DMS53 (cell line): ENCODE measurements around the gene SYT13.
A peak's percentile ranks its signal among the peaks of the same experiment; 100 is the strongest.

ENCODE experiments used
- DNase-seq: peaks from one replicate; lab custom pipeline; 2025; lab: John Stamatoyannopoulos, UW

SYT13 gene

DNA sequence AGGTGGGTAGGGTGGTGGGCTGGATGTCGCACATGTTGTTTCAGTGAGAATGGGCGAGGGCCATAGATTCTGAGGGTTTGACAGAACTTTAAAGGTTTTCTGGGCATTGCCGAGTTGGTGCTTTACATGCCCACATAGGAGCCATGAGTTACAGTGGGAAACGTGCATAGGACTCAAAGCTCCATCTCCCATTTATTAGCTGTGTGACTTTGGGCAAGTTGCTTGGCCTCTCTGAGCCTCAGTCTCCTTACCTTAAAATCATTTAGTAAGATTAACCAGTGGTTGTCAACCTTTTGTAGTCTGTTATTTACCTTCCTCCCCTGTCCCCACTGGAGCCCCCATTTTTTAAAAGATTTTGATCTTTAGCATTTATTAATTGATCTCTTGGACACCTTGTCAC, 67.4 kb downstream of the SYT13 start:
- DNase-seq = no peak

DNA sequence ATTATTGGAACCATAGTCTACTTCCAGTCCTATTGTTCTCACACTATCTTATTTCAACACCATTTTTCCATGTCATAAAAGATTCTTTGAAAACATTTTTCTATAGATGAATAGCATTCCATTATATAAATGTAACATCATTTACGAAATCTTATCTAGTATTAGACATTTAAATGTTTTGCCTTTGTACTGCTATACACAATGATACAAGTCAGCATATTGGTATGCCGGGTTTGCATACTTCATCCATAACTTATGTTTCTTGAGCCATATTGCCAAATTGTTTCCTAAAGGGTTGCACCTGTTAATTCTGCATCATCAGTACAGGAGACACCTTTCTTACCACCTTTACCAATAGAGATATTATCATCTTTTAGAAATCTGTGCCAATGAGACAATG, 68.2 kb downstream of the SYT13 start:
- no peak for DNase-seq

DNA sequence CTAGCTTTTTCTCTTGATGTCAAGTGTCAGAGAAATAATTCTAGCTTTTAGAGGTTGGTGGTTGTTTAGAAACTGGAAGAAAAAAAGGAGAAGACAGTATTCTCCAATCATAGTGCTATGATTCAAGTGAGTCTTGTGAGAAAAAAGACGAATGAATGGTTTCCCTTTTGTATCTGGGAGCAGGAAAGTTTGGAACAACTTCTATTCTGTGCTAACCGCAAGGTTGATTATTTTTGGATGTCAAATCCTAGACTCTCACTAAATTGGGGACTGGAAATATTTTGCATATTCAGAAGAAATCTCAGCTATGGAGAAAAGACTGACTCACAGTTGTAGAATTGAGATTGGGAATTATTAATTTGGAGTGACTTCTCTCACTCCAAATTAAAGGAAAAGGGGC, 69.2 kb downstream of the SYT13 start:
- DNase-seq = no peak

DNA sequence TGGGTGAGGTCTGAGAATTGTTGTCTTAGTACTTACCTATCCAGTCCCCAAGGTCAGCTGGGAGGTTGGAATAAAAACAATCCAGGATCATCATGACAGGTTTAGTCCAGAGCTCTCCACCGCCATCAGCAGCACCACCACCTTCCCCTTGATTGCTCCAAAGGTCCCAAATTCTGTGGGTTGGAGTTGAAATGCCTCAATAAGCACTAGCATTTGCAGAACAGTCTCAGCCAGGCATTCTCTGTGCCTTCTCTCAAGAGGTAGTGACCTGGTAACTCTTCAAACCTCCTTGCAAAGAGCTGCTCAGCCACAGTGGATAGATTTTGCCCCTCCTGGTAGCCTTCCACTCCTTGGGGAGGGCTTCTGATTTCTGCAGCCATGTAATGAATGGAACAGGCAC, 70.1 kb downstream of the SYT13 start:
- no peak for DNase-seq

DNA sequence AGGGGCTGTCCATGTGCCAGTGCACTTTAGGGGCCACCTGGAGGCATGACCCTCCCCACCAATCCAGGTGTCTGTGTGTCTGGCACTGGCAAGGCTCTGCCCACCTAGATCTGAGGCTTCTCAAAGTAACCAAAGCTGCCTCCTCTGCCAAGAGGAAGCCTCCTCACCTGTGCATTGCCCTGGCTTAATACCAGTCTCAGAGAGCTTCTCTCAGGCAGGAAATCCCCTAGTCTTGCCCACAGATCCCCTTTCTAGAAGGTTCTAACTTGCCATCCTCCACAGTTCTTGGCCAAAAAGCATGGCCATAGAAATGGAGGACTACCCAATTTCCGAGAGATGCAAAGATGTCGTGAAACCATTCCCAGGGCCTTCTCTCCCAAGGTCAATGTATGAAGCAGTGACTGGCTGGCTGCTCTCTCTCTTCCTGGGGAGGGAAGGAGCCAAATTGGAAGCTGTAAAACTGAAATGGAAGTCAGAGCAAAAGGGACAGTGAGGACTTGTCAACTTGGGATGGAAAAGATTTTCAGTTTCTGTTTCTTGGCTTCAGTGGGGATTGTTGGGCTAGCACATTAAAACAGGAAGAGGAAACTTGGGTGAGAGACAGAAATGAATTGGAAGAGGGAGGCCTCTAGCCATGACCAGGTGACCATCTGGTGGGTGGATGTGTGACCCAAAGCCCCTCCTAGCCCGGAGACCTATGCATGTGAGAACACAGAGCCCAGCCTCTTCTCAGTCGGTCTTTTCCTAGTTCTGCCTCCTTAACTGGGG, 70.9 kb downstream of the SYT13 start:
- DNase-seq = no peak

DNA sequence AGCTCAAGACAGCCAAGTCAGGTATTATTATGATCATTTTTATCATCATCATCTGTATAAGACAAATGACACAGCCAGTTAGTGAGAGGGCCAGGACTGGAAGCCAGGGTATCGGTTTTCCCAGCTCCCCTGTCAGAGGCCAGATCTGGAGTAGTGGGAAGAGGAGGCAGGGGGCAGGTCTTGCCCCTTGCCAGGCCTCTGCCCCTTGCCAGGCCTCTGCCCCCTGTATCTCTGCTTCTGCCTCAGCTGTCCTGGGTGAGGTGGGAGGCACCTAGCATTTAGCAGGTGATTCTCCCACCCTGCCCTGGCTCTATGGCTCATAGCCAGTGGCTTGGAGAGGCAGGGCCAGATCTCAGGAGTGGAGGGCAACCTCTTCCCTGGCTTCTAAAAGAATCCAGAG, 72.4 kb downstream of the SYT13 start:
- DNase-seq = no peak

DNA sequence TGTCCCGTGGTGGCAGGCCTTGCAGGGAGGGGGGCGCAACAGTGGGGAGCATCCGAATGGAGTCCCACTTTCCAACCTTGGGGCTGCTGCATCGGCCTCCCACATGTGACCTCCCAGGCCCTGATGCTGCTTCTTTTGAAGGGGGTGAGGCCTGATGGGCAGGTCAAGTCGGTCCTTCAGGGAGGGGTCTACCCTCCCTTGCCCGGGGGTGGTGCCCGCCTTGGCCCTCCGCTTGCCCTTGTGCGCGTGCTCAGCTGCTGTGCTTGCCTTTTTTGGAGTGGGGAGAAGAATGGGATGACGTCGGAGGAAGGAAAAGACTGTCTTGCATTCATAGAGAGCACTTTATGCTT, 72.8 kb downstream of the SYT13 start:
- DNase-seq = no peak

DNA sequence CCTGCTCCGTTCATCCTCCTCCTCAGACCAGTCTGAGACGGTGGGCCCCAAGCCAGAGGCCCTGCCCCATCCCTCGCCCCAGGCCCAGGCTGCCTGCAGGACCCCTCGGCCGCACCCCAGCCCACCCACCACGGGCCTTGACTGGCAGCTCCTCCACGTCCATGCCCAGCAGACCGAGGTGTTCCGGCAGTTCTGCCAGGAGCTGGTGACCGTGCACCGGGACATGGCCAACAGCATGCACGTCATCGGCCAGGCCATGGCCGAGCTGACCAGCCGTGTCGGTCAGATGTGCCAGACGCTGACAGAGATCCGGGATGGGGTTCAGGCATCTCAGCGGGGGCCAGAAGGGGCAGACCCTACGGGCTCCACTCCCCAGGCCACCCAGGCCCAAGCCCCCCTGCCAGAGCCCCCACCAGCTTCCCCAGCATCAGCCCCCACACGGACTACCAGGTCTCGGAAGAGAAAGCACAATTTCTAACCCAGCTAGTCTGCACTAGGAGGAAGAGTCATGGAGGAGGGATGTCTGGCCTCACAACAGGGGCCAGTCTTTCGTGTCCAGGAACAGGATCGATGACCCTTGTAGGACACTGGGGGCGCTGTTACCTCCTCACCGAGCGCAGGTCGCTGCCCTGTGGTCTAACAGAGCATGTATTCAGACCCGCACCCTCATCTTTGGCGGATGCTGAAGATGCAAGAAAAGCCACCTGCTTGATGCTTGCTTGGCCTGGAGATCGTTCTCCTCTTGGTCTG, 73.4 kb downstream of the SYT13 start:
- peak; percentile 7 for DNase-seq

DNA sequence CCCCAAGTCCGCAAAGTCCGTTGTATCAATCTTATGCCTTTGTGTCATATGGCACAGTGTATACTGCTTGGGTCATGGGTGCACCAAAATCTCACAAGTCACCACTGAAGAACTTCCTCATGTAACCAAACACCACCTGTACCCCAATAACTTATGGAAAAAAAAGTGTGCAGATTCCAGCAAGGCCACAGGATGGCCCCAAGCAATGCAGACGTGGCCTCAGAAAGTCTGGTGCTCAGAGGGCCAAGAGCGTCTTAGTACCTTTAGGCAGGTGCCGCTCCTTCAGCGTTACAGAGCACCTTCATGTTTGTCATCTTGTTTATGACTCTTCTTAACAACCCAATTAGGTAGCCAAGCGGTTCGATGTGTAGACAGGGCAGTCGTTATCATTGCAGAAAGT, 74.4 kb downstream of the SYT13 start:
- peak; percentile 16 for DNase-seq

DNA sequence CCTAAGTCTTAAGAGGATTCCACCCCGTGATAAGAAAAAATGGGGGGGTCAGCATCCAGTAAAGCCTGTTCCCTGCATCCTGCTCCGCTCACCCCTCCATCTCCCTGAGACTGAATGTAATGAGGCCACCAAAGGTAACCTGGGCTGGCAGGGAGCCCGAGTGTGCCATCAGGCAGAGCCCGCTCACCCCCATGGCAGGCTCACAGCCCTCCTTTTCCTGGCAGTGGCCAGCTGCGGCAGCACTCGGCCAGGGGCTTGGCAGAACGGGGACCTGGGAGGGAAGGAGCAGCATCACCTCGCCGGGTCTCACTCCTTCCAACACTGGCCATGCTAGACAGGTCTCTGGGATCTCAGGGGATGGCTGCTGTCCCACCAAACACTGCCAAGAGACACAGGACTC, 75.3 kb downstream of the SYT13 start:
- no peak for DNase-seq

DNA sequence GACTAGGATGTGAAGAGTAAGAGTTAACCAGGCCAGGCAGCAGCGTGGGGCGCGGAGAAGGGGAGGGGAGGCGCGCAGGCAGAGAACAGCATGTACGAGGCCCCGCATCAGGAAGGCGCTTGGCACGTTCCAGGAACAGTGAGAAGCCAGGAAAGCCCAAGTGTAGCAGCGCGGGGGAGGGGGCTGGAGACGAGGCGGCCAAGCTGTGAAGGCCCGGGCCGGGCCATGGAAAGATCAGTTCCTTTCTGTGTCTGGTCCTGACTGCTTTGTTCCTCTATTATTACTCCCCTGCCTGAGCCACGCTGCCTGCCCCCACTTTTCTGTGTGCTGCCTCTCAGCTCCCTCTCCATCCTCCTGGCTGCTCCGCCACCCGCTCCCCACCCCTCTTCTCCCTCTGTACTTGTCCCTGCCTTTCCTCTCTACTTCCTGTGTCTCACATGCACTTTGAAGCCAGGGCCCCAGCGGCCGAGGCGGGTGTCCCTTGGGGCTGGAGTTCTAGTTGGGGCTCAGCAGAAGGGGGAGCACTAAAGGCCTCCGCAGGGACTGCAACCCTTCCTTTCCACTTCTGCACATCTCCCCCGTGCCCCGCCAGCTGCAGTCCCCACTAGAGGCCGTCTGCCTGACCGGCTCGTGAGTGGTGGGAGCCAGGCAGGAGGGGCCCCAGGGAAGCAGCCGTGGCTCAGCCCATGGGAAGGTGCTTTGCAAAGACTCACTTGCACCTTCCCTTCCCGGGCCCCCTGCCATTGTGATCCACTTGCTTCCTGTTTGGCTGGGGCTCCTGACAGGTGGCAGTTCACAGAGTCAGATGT, 76.0 kb downstream of the SYT13 start:
- no peak for DNase-seq

DNA sequence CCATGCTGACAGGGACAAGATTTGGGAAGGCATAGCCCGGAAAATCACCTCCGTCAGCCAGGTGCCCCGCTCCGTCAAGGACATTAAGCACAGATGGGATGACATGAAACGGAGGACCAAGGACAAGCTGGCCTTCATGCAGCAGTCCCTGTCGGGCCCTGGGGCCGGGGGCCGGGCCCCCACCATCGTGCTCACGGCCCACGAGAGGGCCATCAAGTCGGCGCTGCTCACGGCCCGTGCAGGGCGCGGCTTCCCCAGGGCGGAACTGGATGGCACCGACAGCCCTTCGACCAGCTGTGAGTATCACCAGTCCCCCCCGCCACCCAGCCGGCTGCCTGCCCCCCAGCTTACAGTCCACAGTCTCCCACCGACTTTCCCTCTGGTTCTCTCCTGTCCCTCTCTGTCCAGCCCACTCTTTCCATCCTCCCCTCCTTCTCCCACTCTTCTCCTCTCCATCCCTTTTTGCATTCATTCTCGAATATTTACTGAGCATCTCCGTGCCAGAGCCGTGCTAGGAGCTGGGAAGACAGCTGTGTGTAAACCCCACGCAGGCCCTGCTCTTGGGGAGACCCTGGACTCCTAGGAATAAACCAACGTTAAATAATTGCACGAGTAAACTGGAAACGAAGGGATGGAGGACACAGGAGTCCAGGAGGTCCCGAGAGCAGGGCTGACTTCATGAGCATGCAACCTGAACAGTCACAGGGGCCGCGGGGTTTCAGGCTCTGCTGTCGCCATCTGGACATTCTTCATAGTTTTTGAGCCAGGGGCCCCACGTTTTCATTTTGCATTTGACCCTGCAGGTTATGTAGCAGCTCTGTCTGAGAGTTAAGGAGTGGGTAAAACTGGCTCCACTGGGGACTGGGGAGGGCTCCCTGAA, 76.9 kb downstream of the SYT13 start:
- DNase-seq = no peak

DNA sequence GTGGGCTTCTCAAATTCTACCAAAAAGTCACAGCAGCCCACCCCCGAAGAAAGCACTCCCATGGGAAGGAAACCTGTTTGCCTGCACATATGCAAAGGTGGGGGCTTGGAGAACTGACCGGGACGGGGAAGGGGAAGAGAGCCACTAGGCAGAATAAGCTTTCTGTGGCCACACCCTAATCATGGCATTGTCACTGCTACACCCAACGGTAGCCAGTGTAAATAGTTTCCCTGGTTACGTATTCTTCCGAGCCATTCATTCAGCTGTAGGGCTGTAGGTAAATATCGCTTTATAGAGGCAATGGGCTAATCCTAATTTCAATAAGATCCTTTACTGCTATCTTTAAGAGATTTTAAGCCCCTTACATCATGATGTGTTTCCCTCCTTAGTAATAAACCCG, 78.0 kb downstream of the SYT13 start:
- DNase-seq = peak; percentile 32

DNA sequence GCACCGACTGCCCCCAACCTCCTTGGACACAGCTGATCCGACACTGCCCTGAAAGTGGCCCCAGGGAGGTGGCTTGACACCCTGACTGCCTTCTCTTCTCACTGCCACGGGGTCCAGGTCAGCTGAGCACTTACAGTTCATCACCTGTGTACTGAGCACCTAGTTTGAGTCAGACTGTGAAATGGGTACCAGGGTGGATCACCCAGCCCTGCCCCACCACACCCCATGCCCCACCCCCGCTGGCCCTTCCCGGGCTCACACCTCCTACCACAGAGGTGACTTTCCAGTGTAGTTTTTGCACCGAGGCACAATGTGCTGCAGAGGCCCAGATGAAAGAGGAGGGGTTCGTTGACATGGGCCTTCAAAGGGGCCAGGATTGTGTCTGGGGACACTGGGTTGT, 80.2 kb downstream of the SYT13 start:
- no peak for DNase-seq

DNA sequence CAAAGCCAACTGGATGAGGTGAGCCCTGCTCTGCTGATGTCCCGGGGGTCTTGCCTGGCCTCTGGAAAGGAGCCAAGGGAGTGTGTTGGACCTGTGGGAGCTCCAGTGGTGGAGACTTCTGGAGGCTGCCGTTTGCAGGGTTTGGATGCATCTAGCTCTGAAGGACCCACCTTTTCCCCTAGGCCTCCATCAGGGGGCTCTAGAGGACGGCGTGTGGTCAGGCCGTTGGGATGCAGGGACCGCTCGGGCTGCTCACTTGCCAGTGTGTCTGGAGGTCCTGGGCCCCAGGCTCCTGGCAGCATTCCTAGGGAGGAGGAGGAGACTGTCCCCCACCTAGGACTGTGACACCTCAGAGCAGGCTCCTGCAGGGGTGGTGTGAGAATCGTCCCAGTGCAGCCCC, 81.4 kb downstream of the SYT13 start:
- no peak for DNase-seq

DNA sequence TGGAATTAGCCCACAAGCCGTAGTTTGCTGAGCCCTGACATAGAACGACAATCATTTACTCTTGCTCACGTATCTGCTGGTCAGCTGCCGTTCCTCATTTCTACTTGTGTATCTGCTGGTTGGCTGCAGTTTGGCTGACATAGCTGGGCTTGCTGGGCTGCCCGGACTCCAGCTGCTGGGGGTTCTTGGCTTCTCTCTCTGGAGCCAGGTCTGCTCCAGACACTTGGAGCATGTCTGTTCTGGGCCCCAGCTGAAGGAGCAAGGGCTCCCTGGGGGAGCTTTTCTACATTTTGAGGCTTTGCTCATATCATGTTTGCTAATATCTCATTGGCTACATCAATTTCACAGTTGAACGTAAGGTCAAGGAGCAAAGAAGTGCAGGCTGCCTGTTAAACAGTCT, 92.4 kb downstream of the SYT13 start:
- DNase-seq = no peak
